NCI-H69 (cell line): Measurements from ENCODE around the gene GJA3.

Source experiments
- DNase-seq: peaks from one replicate; lab custom pipeline; 2025; lab: John Stamatoyannopoulos, UW

GJA3 gene

GRCh38 chr13:20150561-20150960 lies 10.3 kb downstream of the GJA3 start:
- DNase-seq = no peak

- no peak for DNase-seq
Measured at GRCh38 chr13:20149762-20150161, 11.1 kb downstream of the GJA3 start.

GRCh38 chr13:20148501-20149183 lies 12.2 kb downstream of the GJA3 start:
- no peak for DNase-seq

DNA sequence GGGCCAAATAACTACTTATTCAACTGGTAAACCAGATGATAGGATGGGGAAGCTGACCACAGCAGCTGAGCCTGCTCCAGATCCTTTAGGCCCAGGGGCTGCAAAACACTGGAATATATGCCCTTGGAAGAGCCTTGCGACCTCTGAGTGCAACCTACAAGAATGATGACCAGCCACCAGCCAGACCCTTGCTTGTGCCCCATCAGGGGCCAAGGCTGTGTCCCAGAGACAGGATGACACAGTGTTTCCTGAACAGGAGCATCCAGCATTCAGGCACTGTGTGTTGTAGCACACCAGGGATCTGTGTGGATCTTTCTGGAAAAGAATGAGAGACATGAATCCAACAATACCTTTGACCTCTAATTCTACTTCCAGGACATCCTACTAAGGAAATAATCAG lies 14.5 kb downstream of the GJA3 start:
- no peak for DNase-seq

- DNase-seq = no peak
Measured at GRCh38 chr13:20145521-20145920, 15.3 kb downstream of the GJA3 start.

DNA sequence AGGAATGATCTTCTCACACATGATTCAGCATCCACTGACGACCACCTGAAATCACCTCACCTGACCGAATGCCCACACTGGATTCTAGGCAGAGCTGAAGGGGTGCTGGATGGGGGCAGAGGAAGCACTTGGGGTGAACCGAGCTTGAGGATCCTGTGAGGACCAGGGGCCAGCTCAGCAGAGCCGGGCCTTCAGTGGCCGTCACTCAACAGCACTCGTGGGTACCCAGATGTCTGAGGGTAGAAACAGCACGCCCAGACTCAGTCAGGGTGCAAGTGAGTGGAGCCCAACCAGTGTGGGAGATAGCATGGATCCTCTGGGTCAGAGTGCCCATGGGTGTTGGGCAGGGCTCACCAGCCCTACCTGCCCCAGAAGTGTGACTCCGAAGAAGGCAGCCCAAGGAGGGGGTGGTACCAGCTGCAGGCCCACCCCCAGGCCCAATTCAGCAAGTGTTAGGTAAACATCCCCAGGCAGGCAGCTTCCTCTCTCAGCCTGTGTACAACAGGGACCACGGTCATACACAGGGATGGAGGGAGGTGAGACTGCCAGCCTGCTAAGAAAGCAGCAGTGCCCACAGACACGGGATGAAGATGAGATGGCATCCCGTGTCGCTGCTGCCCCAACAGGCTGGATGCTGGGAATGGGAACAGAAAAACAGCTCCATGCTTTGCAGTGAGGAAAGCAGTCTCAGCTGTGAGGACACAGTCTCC lies 16.6 kb downstream of the GJA3 start:
- no peak for DNase-seq

- no peak for DNase-seq
Measured at GRCh38 chr13:20142927-20143480, 17.8 kb downstream of the GJA3 start.

DNA sequence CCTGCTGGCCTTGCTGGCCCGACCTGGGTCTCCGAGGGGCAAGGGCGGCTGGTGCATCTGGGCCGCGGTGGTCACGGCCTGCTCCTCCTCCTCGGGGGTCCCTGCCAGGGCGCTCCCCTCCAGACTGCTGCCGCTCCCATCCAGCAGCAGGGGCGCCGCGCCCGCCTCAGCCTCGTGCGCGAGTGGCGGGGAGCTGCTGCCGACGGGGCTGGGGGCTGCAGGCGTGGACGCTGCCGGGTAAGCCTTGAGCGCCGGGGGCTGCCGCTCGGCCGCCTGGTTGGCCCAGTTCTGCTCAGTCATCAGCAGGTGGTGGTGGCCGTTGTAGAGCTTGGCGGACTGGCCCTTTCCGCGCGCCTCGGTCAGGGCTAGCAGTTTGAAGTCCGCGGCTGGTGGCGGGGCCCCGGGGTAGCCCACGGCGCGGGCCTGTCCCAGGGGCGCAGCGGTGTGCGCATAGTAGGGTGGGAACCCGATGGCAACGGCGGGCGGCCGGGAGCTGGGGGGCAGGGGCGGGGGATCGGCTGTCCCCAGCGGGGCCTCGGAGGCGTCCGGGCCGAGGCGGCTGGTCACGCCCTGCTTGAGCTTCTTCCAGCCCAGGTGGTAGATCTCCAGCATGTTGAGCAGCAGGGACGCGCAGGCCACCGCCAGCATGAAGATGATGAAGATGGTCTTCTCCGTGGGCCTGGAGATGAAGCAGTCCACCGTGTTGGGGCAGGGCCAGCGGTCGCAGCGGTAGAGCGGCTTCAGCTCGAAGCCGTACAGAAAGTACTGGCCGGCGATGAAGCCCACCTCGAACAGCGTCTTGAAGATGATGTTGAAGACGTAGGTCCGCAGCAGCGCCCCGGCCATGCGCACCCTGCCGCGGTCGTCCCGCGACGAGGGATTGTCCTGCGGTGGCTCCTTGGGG lies 18.6 kb downstream of the GJA3 start:
- DNase-seq = no peak

GRCh38 chr13:20141238-20142022 lies 19.4 kb downstream of the GJA3 start:
- DNase-seq = peak; percentile 5

DNA sequence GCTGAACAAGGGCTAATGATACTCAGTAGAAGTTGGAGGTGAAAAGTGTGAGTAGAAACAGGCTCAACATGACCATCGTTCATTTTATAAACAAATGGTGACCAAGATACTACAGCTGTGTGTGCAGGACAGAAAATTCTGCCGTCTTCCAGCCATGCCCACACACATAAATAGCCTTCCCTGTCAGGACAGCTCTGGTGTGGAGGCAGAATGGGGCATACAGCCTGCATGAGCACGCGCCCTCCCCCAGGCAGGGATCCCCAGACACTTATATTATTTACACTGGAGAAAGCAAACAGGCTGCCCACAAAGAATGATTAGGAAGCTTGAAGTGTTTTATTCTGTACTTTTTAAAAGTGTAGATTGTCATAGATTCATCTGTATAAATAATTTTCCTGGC lies 20.4 kb downstream of the GJA3 start:
- DNase-seq = peak; percentile 2

DNA sequence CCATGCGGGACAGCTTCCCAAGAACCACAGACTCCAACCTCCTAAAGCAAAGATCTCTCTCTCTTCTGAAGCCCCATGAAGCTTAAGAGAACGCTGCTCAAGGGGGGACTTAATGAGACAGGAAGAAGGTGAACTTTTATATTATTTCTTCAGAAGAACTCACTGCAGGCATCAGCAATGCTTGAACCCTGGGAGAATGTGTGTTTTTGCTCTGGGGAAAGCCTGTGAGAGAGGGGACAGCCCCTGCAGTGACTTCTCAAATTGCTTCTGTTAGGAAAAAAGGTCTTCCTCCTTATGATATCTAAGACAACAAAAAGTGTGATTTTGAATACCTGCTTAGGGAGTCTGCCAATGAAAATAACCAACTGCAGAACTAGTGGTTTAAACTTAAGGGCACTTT lies 23.0 kb downstream of the GJA3 start:
- no peak for DNase-seq

GRCh38 chr13:20136781-20137703 lies 23.8 kb downstream of the GJA3 start:
- no peak for DNase-seq

- no peak for DNase-seq
Measured at GRCh38 chr13:20134732-20135131, 26.1 kb downstream of the GJA3 start.

DNA sequence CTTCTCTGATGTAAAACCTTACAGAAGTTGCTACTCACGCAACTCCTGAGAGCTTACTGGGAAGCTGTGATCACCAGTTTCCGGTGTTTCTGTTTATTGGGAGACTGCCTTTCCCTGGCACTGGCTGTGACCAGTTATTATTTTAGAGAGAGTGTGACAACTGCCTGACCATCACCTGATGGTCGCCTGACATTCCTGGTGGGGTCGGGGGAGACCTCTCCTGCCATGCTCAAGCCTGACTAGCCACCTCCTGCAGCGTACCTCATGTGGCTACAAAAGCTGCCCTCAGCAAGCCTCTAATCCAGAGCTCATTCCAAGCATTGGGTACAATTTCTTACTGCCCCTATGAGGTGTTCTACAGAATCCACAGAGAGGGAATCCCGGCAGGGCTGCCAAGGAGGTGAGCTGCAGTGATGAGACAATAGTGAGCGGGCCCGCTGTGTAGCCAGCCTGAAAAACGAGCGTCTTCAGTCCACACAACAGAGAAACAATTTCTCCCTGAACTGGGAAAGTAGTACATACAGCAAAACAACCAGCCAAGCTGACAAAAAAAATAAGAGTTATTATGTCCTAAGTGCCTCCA lies 28.7 kb downstream of the GJA3 start:
- DNase-seq = no peak

GRCh38 chr13:20131057-20131832 lies 29.6 kb downstream of the GJA3 start:
- no peak for DNase-seq

GRCh38 chr13:20130652-20131051 lies 30.2 kb downstream of the GJA3 start:
- DNase-seq = no peak

GRCh38 chr13:20130012-20130411 lies 30.8 kb downstream of the GJA3 start:
- no peak for DNase-seq

DNA sequence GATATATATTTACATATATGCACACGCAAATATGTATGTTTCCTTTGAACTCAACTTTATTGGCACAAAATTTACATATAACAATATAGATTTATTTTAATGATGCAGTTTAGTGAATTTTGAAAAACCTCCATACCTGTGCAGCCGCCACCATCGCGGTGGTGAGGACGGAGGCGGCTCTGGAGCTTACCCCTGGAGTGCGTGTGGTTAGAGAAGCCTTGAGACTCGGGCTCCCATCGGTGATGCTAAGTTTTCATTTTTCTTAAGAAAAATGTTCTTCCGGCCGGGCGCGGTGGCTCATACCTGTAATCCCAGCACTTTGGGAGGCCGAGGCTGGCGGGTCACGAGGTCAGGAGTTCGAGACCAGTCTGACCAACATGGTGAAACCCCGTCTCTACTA lies 31.8 kb downstream of the GJA3 start:
- DNase-seq = no peak

DNA sequence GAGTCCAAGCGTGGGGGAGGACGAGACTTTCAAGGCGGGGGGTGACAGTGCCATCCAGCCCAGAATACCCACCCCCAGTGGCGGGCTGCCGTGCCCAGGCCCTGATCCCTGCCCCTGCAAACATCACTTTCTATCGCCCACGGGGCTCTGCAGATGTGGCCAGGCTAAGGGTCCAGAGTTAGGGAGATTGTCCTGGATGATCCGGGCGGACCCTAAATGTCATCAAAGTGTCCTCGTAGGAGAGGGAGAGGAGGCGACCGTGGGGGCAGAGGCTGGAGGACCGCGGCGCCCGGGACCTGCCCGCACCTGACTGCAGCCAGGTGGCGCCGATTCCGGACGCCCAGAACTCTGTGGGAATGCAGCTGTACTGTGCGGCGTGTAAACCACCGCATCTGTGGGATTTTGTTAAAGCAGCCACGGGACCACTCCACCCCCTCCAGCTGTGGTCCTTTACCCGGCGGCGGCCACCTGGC lies 32.4 kb downstream of the GJA3 start:
- DNase-seq = no peak
